CD14-positive monocyte (primary cell): Measurements from ENCODE around the gene TBCD. TPM values are rescaled to one million over a fixed set of nuclear protein-coding genes. Genes with fewer than 3 reads are reported as not detected.

Source experiments
- DNase-seq, 3 donors: peaks; one replicate each; pipeline ENCODE4 v3.0.0-alpha.2; 2011 to 2022
- H2AFZ ChIP-seq: 2 replicates; pipeline ENCODE4 v1.6.0; 2012; ENCODE audit warnings: mild to moderate bottlenecking, low read depth, low read length, inconsistent platforms; ENCODE audit not compliant: insufficient read depth, poor library complexity, severe bottlenecking
- H3K27ac ChIP-seq, 2 donors: 1 replicate in 1 of 2; 2 replicates in 1 of 2; pipeline ENCODE4 v1.5.1; 2012 to 2013; ENCODE audit warnings: low read length in 2 of 2, control low read depth in 1 of 2, inconsistent platforms in 1 of 2, low read depth in 1 of 2, mild to moderate bottlenecking in 1 of 2
- H3K27me3 ChIP-seq, 2 donors: one replicate each; pipeline versions ENCODE4 v1.6.0 to v1.6.1; 2011 to 2013; ENCODE audit warnings: low read length in 2 of 2; ENCODE audit not compliant: control insufficient read depth in 2 of 2, insufficient read depth in 2 of 2
- H3K36me3 ChIP-seq, 2 donors: replicated peaks in 1 of 2; 1 replicate in 1 of 2; 2 replicates in 1 of 2; pipeline versions ENCODE4 v1.5.1 to v1.6.1; 2012 to 2013; ENCODE audit warnings: low read length in 2 of 2, control low read depth in 1 of 2, inconsistent platforms in 1 of 2, mild to moderate bottlenecking in 1 of 2; ENCODE audit not compliant: insufficient read depth in 2 of 2, control insufficient read depth in 1 of 2
- H3K4me1 ChIP-seq, 2 donors: 1 replicate in 1 of 2; 2 replicates in 1 of 2; pipeline versions ENCODE4 v1.5.1 to v1.6.1; 2012 to 2013; ENCODE audit warnings: low read length in 2 of 2, control low read depth in 1 of 2, inconsistent platforms in 1 of 2, mild to moderate bottlenecking in 1 of 2, moderate library complexity in 1 of 2; ENCODE audit not compliant: insufficient read depth in 2 of 2, control insufficient read depth in 1 of 2
- H3K4me2 ChIP-seq: replicated peaks from 2 replicates; pipeline ENCODE3; 2012; ENCODE audit warnings: low read length, moderate library complexity, mild to moderate bottlenecking; ENCODE audit not compliant: poor library complexity, severe bottlenecking; ENCODE audit errors: extremely low read depth
- H3K4me3 ChIP-seq, 3 experiments: fragments of 200-600 bp in 1 of 3; sonication (generic) in 1 of 3; replicated peaks in 1 of 3; 1 replicate in 2 of 3; 2 replicates in 1 of 3; pipeline ENCODE4 v1.5.1; 2011 to 2013; ENCODE audit warnings: low read length in 3 of 3, mild to moderate bottlenecking in 3 of 3, control low read depth in 2 of 3, low read depth in 2 of 3, inconsistent platforms in 1 of 3, moderate library complexity in 1 of 3
- H3K79me2 ChIP-seq: 2 replicates; pipeline ENCODE4 v1.6.0; 2012; ENCODE audit warnings: mild to moderate bottlenecking, control low read depth, inconsistent platforms, low read length, moderate library complexity; ENCODE audit not compliant: insufficient read depth
- H3K9ac ChIP-seq: 2 replicates; pipeline ENCODE4 v1.6.0; 2017; ENCODE audit warnings: low read length, mild to moderate bottlenecking; ENCODE audit not compliant: insufficient read depth, poor library complexity, severe bottlenecking
- H3K9me3 ChIP-seq, 2 donors: replicated peaks in 1 of 2; 1 replicate in 1 of 2; 2 replicates in 1 of 2; pipeline versions ENCODE4 v1.5.1 to v1.6.1; 2012 to 2013; ENCODE audit warnings: low read length in 2 of 2, control low read depth in 1 of 2; ENCODE audit not compliant: control insufficient read depth in 1 of 2, insufficient read depth in 1 of 2
- H4K20me1 ChIP-seq: 2 replicates; pipeline ENCODE4 v1.6.0; 2012; ENCODE audit warnings: mild to moderate bottlenecking, low read length, control low read depth, moderate library complexity; ENCODE audit not compliant: insufficient read depth
- H3K27ac Mint-ChIP-seq, 7 donors: one replicate each; pipeline ENCODE4 v1.8.0; 2020; ENCODE audit warnings: mild to moderate bottlenecking in 7 of 7, mixed read lengths in 7 of 7, moderate library complexity in 6 of 7, inconsistent platforms in 2 of 7
- H3K27me3 Mint-ChIP-seq, 3 donors: one replicate each; pipeline ENCODE4 v1.8.0; 2021 to 2022; ENCODE audit warnings: low read depth in 3 of 3, mild to moderate bottlenecking in 3 of 3, mixed read lengths in 3 of 3, moderate library complexity in 3 of 3, inconsistent platforms in 1 of 3
- H3K36me3 Mint-ChIP-seq, 2 donors: one replicate each; pipeline ENCODE4 v1.8.0; 2020; ENCODE audit warnings: mixed read lengths in 2 of 2, inconsistent platforms in 1 of 2, mild to moderate bottlenecking in 1 of 2
- H3K4me1 Mint-ChIP-seq: one replicate; pipeline ENCODE4 v1.8.0; 2020; ENCODE audit warnings: mild to moderate bottlenecking, mixed read lengths
- H3K4me3 Mint-ChIP-seq, 2 donors: one replicate each; pipeline ENCODE4 v1.8.0; 2020; ENCODE audit warnings: mild to moderate bottlenecking in 2 of 2, mixed read lengths in 2 of 2, moderate library complexity in 1 of 2
- H3K9me3 Mint-ChIP-seq, 7 donors: one replicate each; pipeline ENCODE4 v1.8.0; 2020 to 2022; ENCODE audit warnings: mixed read lengths in 7 of 7, mild to moderate bottlenecking in 6 of 7, moderate library complexity in 6 of 7, inconsistent platforms in 2 of 7
- WGBS: methylation state at CpG from one replicate; pipeline ENCODE4 v1.1.5; 2013; ENCODE audit warnings: missing lambda C conversion rate; ENCODE audit not compliant: insufficient coverage; 5-methylcytosine and 5-hydroxymethylcytosine counted together
- intact Hi-C, 2 donors: fragments of 100-400 bp; cut with micrococcal nuclease; formaldehyde crosslinking; loops; one replicate each; pipeline versions ENCODE4 v1.15.0 to v1.15.1; 2023
- polyA plus RNA-seq, 3 donors: library from polyadenylated mRNA; depleted of rRNA in 1 of 3; unstranded in 2 of 3; stranded (reverse) in 1 of 3; fragments of 300-500 nt in 2 of 3; fragments of >200 nt in 1 of 3; fragmentation: Illumina TruSeq in 2 of 3; gene quantifications; 1 replicate in 2 of 3; 2 replicates in 1 of 3; pipeline ENCODE4 v1.2.3, GENCODE V29; 2012 to 2021
- TF ChIP-seq, protein P1 (sequence below): fragments of 200-600 bp; IDR thresholded peaks from one replicate; pipeline ENCODE4 v1.8.0; 2022; ENCODE audit warnings: antibody characterized with exemption, mild to moderate bottlenecking

The TBCD gene
- polyA plus RNA-seq, 3 donors, result 54.7 to 74.0 (median 66.6) TPM

DNA sequence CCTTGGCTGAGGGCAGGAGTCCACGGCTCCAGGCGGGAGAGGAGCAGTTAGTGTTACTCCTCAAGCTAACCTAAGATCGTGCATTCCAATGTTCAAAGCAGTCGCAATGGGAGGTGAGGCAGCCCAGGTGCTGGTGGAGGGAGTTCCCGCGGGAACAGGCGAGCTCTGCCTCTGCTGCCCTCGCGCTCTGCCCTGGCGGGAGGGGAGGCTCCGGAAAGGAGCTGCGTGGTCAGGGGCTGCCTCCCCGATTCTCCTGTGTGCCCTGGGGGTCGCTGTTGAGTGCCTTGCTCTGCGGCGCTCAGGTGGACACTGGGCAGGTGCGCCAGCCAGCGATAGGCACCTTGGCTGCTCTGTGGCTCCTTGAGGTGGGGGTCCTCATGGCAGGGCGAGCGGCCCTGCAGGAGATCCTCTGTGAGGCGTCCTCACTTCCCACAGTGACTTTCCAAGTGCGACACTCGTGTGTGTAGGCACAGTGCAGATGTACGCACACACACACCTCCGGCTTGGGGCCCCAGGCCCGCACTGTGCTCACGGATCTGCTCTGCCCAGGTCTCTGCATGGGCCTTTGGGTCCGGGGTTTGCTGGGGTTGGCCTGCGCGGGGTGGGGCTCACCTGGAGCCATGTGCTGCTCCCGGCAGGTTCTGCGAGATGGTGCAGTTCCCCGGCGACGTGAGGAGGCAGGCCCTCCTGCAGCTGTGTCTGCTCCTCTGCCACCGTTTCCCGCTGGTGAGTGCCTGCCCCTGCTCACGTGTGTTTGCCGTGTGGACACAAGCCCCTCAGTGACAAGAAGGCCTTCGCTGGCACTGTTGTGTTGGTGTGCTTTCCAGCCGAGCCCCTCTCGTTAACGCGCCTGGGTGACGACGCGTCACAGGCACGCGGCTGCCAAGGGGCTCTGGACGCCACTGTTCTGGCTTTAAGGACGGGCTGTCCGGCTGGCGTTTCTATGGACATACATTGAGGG lies 185.8 kb downstream of the TBCD start:
- peaks cover 70 to 99% of the 10 kb centered on the region in 2 donors for H3K36me3 Mint-ChIP-seq
- TF ChIP-seq, protein P1, sequence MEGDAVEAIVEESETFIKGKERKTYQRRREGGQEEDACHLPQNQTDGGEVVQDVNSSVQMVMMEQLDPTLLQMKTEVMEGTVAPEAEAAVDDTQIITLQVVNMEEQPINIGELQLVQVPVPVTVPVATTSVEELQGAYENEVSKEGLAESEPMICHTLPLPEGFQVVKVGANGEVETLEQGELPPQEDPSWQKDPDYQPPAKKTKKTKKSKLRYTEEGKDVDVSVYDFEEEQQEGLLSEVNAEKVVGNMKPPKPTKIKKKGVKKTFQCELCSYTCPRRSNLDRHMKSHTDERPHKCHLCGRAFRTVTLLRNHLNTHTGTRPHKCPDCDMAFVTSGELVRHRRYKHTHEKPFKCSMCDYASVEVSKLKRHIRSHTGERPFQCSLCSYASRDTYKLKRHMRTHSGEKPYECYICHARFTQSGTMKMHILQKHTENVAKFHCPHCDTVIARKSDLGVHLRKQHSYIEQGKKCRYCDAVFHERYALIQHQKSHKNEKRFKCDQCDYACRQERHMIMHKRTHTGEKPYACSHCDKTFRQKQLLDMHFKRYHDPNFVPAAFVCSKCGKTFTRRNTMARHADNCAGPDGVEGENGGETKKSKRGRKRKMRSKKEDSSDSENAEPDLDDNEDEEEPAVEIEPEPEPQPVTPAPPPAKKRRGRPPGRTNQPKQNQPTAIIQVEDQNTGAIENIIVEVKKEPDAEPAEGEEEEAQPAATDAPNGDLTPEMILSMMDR, result no peak
- Histone ChIP-seq H3K9me3 (no peaks in the 10 kb centered on the region), H3K36me3 (peaks cover 59 to 92% of the 10 kb centered on the region in 2 donors), H3K4me1 (no peaks in the 10 kb centered on the region), H3K27ac (no peak overlapping the region), H4K20me1 (no peaks in the 10 kb centered on the region), H2AFZ (no peak overlapping the region), H3K27me3 (no peaks in the 10 kb centered on the region), H3K79me2 (no peaks in the 10 kb centered on the region), H3K9ac (no peak overlapping the region), H3K4me3 (no peak overlapping the region), H3K4me2 (no peak overlapping the region)
- 97% methylated on average over 49 of the region's 53 CpGs for WGBS
- H3K4me1 Mint-ChIP-seq, result no peaks in the 10 kb centered on the region
- H3K27ac Mint-ChIP-seq, result peak overlapping the region in 2 of 7 donors; percentile 49 to 80
- no peak overlapping the region for H3K4me3 Mint-ChIP-seq
- H3K9me3 Mint-ChIP-seq, result no peaks in the 10 kb centered on the region
- no peak for DNase-seq
- H3K27me3 Mint-ChIP-seq, result peaks cover 0 to 2% (median 1%) of the 10 kb centered on the region in 3 donors
- intact Hi-C loops, result loop anchor here in 1 of 2 donors (10.0 kb wide), 1 partner anchor 143 kb away; no protein-coding TSS in a partner anchor

DNA sequence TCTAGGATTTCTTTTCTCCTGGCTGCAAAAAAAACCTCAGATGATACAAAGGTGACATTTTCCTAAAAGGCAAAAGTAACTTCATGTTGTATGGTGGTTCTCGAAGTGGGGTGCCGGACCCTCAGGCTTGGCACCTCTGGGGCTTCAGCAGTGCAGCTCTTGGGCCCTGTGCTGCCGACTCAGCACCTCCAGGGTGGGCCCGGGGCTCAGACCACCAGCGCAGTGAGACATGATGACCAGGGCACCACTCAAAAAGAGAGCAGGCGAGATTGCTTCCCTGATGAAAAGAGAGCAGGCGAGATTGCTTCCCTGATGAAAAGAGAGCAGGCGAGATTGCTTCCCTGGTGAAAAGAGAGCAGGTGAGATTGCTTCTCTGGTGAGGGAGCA lies 186.6 kb downstream of the TBCD start:
- H3K4me1 ChIP-seq, result no peaks in the 10 kb centered on the region
- no peak for DNase-seq
- WGBS, result over 99% methylated on average over 8 of the region's 8 CpGs

More for the DNA sequence above, 186.6 kb downstream of the TBCD start:
- no peaks in the 10 kb centered on the region for H3K9me3 ChIP-seq
- H3K27ac Mint-ChIP-seq, result peak overlapping the region in 1 of 7 donors; percentile 50
- H4K20me1 ChIP-seq, result no peaks in the 10 kb centered on the region
- H3K9ac ChIP-seq, result no peak overlapping the region
- H3K27me3 Mint-ChIP-seq, result peaks cover 0 to 2% (median 1%) of the 10 kb centered on the region in 3 donors
- no peaks in the 10 kb centered on the region for H3K27me3 ChIP-seq
- intact Hi-C loops, result loop anchor here in 1 of 2 donors (10.0 kb wide), 1 partner anchor 144 kb away; no protein-coding TSS in a partner anchor
- H3K4me1 Mint-ChIP-seq, result no peaks in the 10 kb centered on the region
- H3K9me3 Mint-ChIP-seq, result no peaks in the 10 kb centered on the region
- H3K4me3 Mint-ChIP-seq, result no peak overlapping the region
- no peak overlapping the region for H3K27ac ChIP-seq
- no peak overlapping the region for H3K4me3 ChIP-seq
- no peaks in the 10 kb centered on the region for H3K79me2 ChIP-seq
- peaks cover 61 to 92% of the 10 kb centered on the region in 2 donors for H3K36me3 ChIP-seq
- TF ChIP-seq, protein P1, result no peak
- no peak overlapping the region for H3K4me2 ChIP-seq
- no peak overlapping the region for H2AFZ ChIP-seq
- H3K36me3 Mint-ChIP-seq, result peaks cover 74 to 99% of the 10 kb centered on the region in 2 donors
